ENCODE data around the gene MIER2. TPM values are rescaled to one million over a fixed set of nuclear protein-coding genes. Genes with fewer than 3 reads are reported as not detected.
"Not testable (repeated sequence)": the region's sequence is repeated elsewhere in the genome, so short reads cannot be mapped to it uniquely, and the experiment has no call there.

The MIER2 gene, protein sequence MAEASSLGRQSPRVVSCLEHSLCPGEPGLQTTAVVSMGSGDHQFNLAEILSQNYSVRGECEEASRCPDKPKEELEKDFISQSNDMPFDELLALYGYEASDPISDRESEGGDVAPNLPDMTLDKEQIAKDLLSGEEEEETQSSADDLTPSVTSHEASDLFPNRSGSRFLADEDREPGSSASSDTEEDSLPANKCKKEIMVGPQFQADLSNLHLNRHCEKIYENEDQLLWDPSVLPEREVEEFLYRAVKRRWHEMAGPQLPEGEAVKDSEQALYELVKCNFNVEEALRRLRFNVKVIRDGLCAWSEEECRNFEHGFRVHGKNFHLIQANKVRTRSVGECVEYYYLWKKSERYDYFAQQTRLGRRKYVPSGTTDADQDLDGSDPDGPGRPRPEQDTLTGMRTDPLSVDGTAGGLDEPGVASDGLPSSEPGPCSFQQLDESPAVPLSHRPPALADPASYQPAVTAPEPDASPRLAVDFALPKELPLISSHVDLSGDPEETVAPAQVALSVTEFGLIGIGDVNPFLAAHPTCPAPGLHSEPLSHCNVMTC
- total RNA-seq (2022) (22.8 and 28.4 TPM in 2 replicates), Bru-seq, nascent RNA (percentile 62 among the genes with signal in this experiment), BruChase-seq, experiment 1, labeled RNA remaining after a 6-hour chase (percentile 59 among the genes with signal in this experiment), BruChase-seq, experiment 2, labeled RNA remaining after a 2-hour chase (percentile 61 among the genes with signal in this experiment)
- long read RNA-seq, full-length matches to known transcripts, result 8 of 15 reads
- long read RNA-seq, partial matches to known transcripts, result 2 of 15 reads
- long read RNA-seq, other reads (novel, unspliced or antisense), result 5 of 15 reads

DNA sequence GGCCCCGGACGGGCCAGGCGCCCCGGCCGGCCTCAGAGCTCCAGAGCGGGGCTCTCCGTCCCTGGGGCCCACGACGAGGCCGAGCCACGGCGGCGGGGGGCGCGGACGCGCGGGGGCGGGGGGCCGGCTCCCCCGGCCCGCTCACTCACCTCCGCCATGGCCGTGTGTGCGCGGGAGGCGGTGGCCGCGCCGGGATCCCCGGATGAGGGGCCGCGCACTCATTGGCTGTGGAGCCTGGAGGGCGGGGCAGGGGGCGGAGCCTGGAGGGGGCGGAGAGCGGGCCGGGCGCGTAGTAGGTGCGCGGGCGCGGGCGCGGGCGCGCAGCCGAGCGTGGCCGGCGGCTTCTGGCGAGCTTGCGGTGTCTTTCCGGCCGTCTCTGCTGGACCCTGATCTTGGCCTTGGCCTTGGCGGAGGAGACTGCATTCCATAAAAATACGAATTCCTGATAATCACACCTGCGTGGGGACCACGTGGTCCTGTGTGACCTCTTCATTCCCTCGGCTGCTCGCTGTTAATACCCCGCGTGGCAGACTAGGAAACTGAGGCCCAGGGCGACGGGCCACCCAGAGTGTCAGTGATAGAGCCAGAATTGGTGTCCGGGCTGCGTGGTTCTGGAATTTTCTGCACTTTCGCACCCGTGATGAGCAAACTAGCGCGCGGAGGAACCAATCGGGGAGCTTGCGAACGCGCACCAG lies at the start of gene MIER2:
MIER2 (minus strand) TSS at position 172 of the 695 bp plus-strand sequence; CDS start at position 158, 14 bp downstream.
- Mint-ChIP-seq H3K27me3 (ENCODE audit: unreplicated experiment) (no peaks in the 10 kb centered on the region), H3K4me1 (ENCODE audit: low read depth, unreplicated experiment) (peaks cover 31% of the 10 kb centered on the region), H3K27ac (ENCODE audit: unreplicated experiment) (peak within 1 kb of the TSS; percentile 16), H3K36me3 (ENCODE audit: insufficient read depth, unreplicated experiment) (peaks cover 32% of the 10 kb centered on the region), H3K4me3 (ENCODE audit: low read depth, unreplicated experiment) (peak within 1 kb of the TSS; percentile 68), H3K9me3 (ENCODE audit: low read depth, unreplicated experiment) (peaks cover 2% of the 10 kb centered on the region)
- no TSS peak for BruUV-seq (replicated peaks)
- DNase-seq, result peak; percentile 92
- CTCF ChIA-PET, result no interaction called here
- TF ChIP-seq, protein P1, sequence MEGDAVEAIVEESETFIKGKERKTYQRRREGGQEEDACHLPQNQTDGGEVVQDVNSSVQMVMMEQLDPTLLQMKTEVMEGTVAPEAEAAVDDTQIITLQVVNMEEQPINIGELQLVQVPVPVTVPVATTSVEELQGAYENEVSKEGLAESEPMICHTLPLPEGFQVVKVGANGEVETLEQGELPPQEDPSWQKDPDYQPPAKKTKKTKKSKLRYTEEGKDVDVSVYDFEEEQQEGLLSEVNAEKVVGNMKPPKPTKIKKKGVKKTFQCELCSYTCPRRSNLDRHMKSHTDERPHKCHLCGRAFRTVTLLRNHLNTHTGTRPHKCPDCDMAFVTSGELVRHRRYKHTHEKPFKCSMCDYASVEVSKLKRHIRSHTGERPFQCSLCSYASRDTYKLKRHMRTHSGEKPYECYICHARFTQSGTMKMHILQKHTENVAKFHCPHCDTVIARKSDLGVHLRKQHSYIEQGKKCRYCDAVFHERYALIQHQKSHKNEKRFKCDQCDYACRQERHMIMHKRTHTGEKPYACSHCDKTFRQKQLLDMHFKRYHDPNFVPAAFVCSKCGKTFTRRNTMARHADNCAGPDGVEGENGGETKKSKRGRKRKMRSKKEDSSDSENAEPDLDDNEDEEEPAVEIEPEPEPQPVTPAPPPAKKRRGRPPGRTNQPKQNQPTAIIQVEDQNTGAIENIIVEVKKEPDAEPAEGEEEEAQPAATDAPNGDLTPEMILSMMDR (IDR thresholded peaks at IDR 0.05; ENCODE audit: unreplicated experiment), result no peak
- intact Hi-C loops (cut with micrococcal nuclease; ENCODE audit: unreplicated experiment), result no loop called here

DNA sequence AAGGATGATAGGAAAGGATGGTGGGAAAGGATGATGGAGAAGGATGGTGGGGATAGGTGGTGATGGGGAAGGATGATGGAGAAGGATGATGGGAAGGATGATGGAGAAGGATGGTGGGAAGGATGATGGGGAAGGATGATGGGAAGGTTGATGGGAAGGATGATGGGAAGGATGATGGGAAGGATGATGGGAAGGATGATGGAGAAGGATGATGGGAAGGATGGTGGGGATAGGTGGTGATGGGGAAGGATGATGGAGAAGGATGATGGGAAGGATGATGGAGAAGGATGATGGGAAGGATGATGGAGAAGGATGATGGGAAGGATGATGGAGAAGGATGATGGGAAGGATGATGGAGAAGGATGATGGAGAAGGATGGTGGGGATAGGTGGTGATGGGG lies 49.0 kb upstream of the MIER2 start:
- intact Hi-C loops (cut with micrococcal nuclease; ENCODE audit: unreplicated experiment); CTCF ChIA-PET; H3K36me3 Mint-ChIP-seq (ENCODE audit: insufficient read depth, unreplicated experiment); H3K4me1 Mint-ChIP-seq (ENCODE audit: low read depth, unreplicated experiment); DNase-seq; H3K27ac Mint-ChIP-seq (ENCODE audit: unreplicated experiment); H3K27me3 Mint-ChIP-seq (ENCODE audit: unreplicated experiment); H3K4me3 Mint-ChIP-seq (ENCODE audit: low read depth, unreplicated experiment); BruUV-seq (replicated peaks): not testable (repeated sequence)
- peaks cover 13% of the 10 kb centered on the region for H3K9me3 Mint-ChIP-seq (ENCODE audit: low read depth, unreplicated experiment)

DNA sequence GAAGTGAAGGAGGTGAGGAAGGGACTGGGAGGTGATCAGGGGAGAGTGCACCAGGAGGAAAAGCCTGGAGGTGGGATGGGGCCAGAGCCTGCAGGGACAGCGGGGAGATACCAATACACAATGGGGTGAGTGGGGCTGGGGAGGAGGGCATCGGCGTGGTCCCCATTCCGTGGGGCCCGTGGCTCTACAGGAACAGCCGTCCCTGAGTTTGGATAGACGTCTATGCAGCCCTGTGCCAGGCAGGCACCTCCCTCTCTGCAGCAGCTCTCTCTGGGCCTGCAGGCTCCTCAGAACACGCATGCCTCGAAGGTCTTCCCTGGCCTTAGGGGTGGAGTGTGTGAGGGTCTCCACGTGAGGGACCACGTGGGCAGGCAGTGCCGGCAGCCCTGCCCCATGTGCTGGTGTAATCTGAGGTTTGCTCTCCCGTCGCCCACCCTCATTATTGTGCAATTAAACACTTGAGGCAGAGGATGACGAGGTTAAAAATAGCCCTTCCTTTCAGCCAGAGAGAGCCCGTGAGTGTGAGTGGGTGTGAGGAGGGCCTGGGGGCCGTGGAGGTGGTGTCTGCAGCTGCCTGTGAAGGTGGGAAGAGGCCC lies 47.9 kb upstream of the MIER2 start:
- Mint-ChIP-seq H3K4me3 (ENCODE audit: low read depth, unreplicated experiment) (no peak overlapping the region), H3K36me3 (ENCODE audit: insufficient read depth, unreplicated experiment) (peaks cover 6% of the 10 kb centered on the region), H3K9me3 (ENCODE audit: low read depth, unreplicated experiment) (peaks cover 13% of the 10 kb centered on the region), H3K4me1 (ENCODE audit: low read depth, unreplicated experiment) (peaks cover 2% of the 10 kb centered on the region), H3K27me3 (ENCODE audit: unreplicated experiment) (no peaks in the 10 kb centered on the region), H3K27ac (ENCODE audit: unreplicated experiment) (no peak overlapping the region)
- BruUV-seq (replicated peaks), result no TSS peak
- no peak for DNase-seq
- intact Hi-C loops (cut with micrococcal nuclease; ENCODE audit: unreplicated experiment), result no loop called here
- CTCF ChIA-PET, result no interaction called here
- TF ChIP-seq, protein P1 (IDR thresholded peaks at IDR 0.05; ENCODE audit: unreplicated experiment), result no peak

DNA sequence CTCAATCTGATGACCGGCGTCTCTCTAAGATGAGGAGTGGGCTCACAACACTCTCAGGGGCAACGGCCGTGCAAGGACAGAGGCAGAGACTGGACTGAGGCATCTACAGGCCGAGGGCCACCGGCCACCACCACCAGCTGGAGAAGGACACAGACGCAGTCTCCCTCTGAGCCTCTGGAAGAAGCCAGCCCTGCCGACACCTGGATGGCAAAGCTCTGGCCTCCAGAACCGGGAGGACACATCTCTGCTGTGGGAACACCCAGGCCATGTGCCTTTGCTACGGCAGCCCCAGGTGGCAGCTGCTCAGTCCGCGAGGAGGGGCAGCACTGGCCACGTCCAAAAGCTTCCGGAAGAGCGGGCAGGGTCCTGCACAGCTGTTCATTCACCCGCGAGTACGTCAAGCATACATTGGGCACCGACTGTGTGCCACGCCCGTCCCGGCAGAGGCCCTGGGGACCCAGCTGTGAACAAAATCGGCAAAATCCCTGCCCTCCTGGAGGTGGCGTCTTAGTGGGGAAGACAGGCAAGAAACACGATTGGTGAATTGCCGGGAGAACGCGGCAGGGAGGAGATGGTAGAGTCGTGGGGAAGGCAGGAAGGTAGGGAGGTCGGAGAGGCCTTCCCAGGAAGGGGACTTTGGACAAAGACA lies 47.3 kb upstream of the MIER2 start:
- Mint-ChIP-seq H3K4me3 (ENCODE audit: low read depth, unreplicated experiment) (no peak overlapping the region), H3K9me3 (ENCODE audit: low read depth, unreplicated experiment) (peaks cover 13% of the 10 kb centered on the region), H3K27ac (ENCODE audit: unreplicated experiment) (no peak overlapping the region), H3K36me3 (ENCODE audit: insufficient read depth, unreplicated experiment) (peaks cover 6% of the 10 kb centered on the region), H3K27me3 (ENCODE audit: unreplicated experiment) (no peaks in the 10 kb centered on the region), H3K4me1 (ENCODE audit: low read depth, unreplicated experiment) (peaks cover 6% of the 10 kb centered on the region)
- BruUV-seq (replicated peaks), result no TSS peak
- TF ChIP-seq, protein P1 (IDR thresholded peaks at IDR 0.05; ENCODE audit: unreplicated experiment), result no peak
- intact Hi-C loops (cut with micrococcal nuclease; ENCODE audit: unreplicated experiment), result no loop called here
- no peak for DNase-seq
- CTCF ChIA-PET, result no interaction called here
